GM21381 (cell line): Measurements from ENCODE around the gene PARN.
"Not testable (repeated sequence)": the region's sequence is repeated elsewhere in the genome, so short reads cannot be mapped to it uniquely, and the experiment has no call there.

Experiments
- ATAC-seq: cut with Tn5 transposase; IDR thresholded peaks from one replicate; pipeline ENCODE4 v1.9.1; 2021; ENCODE audit warnings: mild to moderate bottlenecking, moderate library complexity; ENCODE audit not compliant: unreplicated experiment

The PARN gene

GRCh38 chr16:14634389-14634725, 4.3 kb upstream of the PARN start:
- ATAC-seq, result no peak

GRCh38 chr16:14632693-14633569, 2.9 kb upstream of the PARN start, which contains the start of gene BFAR:
Gene BFAR (plus strand): TSS chr16:14632951. CDS start chr16:14644347, 11,396 bp downstream.
- peak; percentile 74 for ATAC-seq

GRCh38 chr16:14630620-14631330, 715 bp upstream of the PARN start:
- not testable (repeated sequence) for ATAC-seq

- ATAC-seq, result peak; percentile 1
These were observed 495 bp downstream of the PARN start for GRCh38 chr16:14629612-14629918.

- ATAC-seq, result no peak
These were observed 1.1 kb downstream of the PARN start for GRCh38 chr16:14628806-14629611.

GRCh38 chr16:14627078-14627477, 3.0 kb downstream of the PARN start:
- no peak for ATAC-seq

- ATAC-seq, result no peak
These were observed 11.5 kb downstream of the PARN start for GRCh38 chr16:14618566-14618965.

- no peak for ATAC-seq
These were observed 13.8 kb downstream of the PARN start for GRCh38 chr16:14616280-14616679.

GRCh38 chr16:14613991-14614390, 16.1 kb downstream of the PARN start:
- no peak for ATAC-seq

- ATAC-seq, result no peak
These were observed 18.4 kb downstream of the PARN start for GRCh38 chr16:14611660-14612059.

- ATAC-seq, result no peak
These were observed 20.3 kb downstream of the PARN start for GRCh38 chr16:14609716-14610115.

GRCh38 chr16:14608604-14609003, 21.5 kb downstream of the PARN start:
- ATAC-seq, result no peak

GRCh38 chr16:14608111-14608566, 21.9 kb downstream of the PARN start:
- ATAC-seq, result no peak

GRCh38 chr16:14606102-14606501, 24.0 kb downstream of the PARN start:
- ATAC-seq, result no peak

GRCh38 chr16:14602443-14602963, 27.6 kb downstream of the PARN start:
- ATAC-seq, result no peak

- ATAC-seq, result no peak
These were observed 29.9 kb downstream of the PARN start for GRCh38 chr16:14600164-14600563.

GRCh38 chr16:14586637-14587305, 43.3 kb downstream of the PARN start:
- no peak for ATAC-seq

GRCh38 chr16:14585287-14585686, 44.8 kb downstream of the PARN start:
- ATAC-seq, result no peak

- ATAC-seq, result not testable (repeated sequence)
These were observed 49.1 kb downstream of the PARN start for GRCh38 chr16:14580926-14581325.

- no peak for ATAC-seq
These were observed 50.8 kb downstream of the PARN start for GRCh38 chr16:14579266-14579665.

GRCh38 chr16:14576532-14576931, 53.5 kb downstream of the PARN start:
- ATAC-seq, result no peak
